ENCODE measurements around the gene ARHGEF11. TPM values are rescaled to one million over a fixed set of nuclear protein-coding genes. Genes with fewer than 3 reads are reported as not detected.

ARHGEF11 gene
- total and polyA plus RNA-seq, 2 of the 4 experiments (the other 2 are of a cell fraction): 16.8 to 17.2 TPM

DNA sequence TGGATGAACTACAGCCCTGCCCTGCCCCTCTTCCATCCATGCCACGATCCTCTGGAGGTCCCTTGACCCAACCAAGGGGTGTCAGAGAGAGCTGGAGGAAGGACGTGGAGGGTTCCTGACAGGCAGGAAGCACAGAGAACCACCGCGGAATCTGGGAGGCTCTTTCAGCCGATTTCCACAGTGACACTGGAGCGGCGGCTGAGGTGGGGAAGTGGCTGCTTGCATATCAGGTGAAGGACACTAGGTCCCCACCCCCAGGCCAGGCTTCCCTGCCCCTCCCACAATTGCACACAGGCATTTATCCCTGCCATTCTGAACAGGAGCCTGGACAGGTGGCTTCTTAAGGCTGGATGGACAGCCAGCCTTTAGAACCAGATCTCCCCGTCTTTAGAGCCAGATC is 107.7 kb downstream of the ARHGEF11 start:
- H4K91ac ChIP-seq (ENCODE audit: insufficient read depth, low read depth, low read length): no peak overlapping the region
- no peak overlapping the region for H3K4me2 ChIP-seq (ENCODE audit: low read depth, low read length)
- 100% methylated on average over 1 of the region's 8 CpGs; no CpG with 5 or more reads in 1 of the 2 experiments for WGBS, 2 experiments (ENCODE audit: extremely low coverage in 2 of 2, insufficient read length in 1 of 2)
- H3K23ac ChIP-seq (ENCODE audit: low read depth, low read length): no peak overlapping the region
- H3K9ac ChIP-seq (ENCODE audit: low read depth, low read length): no peak overlapping the region
- dilution Hi-C loops (cut with HindIII; ENCODE audit: low sequenced_read_pairs, unreplicated experiment): no loop called here
- H3K9me1 ChIP-seq (ENCODE audit: insufficient read depth, low read length): peaks cover 4% of the 10 kb centered on the region; the same call in 1 of the 2 replicates
- TF ChIP-seq SMC3 (IDR thresholded peaks at IDR 0.05; ENCODE audit: low read depth, low read length) (no peak), RAD21 (IDR thresholded peaks at IDR 0.05; ENCODE audit: low read length) (no peak), RFX5 (IDR thresholded peaks at IDR 0.05; ENCODE audit: low read depth, low read length) (no peak), POLR2A (IDR thresholded peaks at IDR 0.05; ENCODE audit: low read depth, low read length) (no peak), BHLHE40 (IDR thresholded peaks at IDR 0.05; ENCODE audit: low read depth, low read length) (no peak), MXI1 (IDR thresholded peaks at IDR 0.05; ENCODE audit: borderline replicate concordance, low read depth, low read length) (no peak), USF2 (IDR thresholded peaks at IDR 0.05; ENCODE audit: low read depth, low read length) (no peak), FOS (IDR thresholded peaks at IDR 0.05; ENCODE audit: low read depth, low read length) (no peak), CHD1 (IDR thresholded peaks at IDR 0.05; ENCODE audit: low read depth, low read length) (no peak), MAZ (IDR thresholded peaks at IDR 0.05; ENCODE audit: borderline replicate concordance, low read depth, low read length) (no peak), NFE2L2 (IDR thresholded peaks at IDR 0.05; ENCODE audit: low read depth, low read length) (no peak), CTCF (conservative IDR thresholded peaks at IDR 0.05; ENCODE audit: low read depth, low read length) (no peak), CEBPB (IDR thresholded peaks at IDR 0.05; ENCODE audit: low read depth, low read length) (no peak), MAFK (IDR thresholded peaks at IDR 0.05; ENCODE audit: low read depth, low read length) (no peak), RCOR1 (IDR thresholded peaks at IDR 0.05; ENCODE audit: insufficient replicate concordance, low read length) (no peak)
- TF ChIP-seq, protein P1, sequence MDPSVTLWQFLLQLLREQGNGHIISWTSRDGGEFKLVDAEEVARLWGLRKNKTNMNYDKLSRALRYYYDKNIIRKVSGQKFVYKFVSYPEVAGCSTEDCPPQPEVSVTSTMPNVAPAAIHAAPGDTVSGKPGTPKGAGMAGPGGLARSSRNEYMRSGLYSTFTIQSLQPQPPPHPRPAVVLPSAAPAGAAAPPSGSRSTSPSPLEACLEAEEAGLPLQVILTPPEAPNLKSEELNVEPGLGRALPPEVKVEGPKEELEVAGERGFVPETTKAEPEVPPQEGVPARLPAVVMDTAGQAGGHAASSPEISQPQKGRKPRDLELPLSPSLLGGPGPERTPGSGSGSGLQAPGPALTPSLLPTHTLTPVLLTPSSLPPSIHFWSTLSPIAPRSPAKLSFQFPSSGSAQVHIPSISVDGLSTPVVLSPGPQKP (IDR thresholded peaks at IDR 0.05; ENCODE audit: borderline replicate concordance, low read depth, low read length): no peak
- in situ Hi-C loops (cut with MboI; ENCODE audit: low sequenced_read_pairs): no loop called here
- no peak overlapping the region for H4K5ac ChIP-seq (ENCODE audit: low read depth, low read length)
- H3K27me3 ChIP-seq (ENCODE audit: control insufficient read depth, insufficient read depth, low read length): no peaks in the 10 kb centered on the region
- CTCF ChIA-PET: interaction anchor here (0.9 kb wide), 1 partner anchor 11 kb away, joined by 3 read pairs; no protein-coding TSS in a partner anchor
- no peaks in the 10 kb centered on the region for H3K79me1 ChIP-seq (ENCODE audit: low read depth in 1 of 2, low read length in 2 of 2)
- H3K18ac ChIP-seq (ENCODE audit: low read depth, low read length): no peak overlapping the region
- intact Hi-C loops (cut with micrococcal nuclease): no loop called here
- H2BK5ac ChIP-seq (ENCODE audit: low read depth, low read length, poor library complexity, severe bottlenecking): no peak overlapping the region
- no peak overlapping the region for H4K8ac ChIP-seq (ENCODE audit: low read depth in 2 of 2, low read length in 2 of 2)
- no peaks in the 10 kb centered on the region for H3K4me1 ChIP-seq (ENCODE audit: control insufficient read depth, insufficient read depth, low read length)
- H3K4ac ChIP-seq (ENCODE audit: low read depth, low read length): no peak overlapping the region
- ATAC-seq (ENCODE audit: low read depth): no peak
- H3K56ac ChIP-seq (ENCODE audit: extremely low read depth, insufficient read depth, low read length): no peak overlapping the region
- no peak for DNase-seq
- no peak overlapping the region for H3K14ac ChIP-seq (replicated peaks; ENCODE audit: low read depth, low read length)
- POLR2A ChIA-PET (ENCODE audit: unreplicated experiment): no interaction called here
- H4K20me1 ChIP-seq (ENCODE audit: insufficient read depth, low read length): no peaks in the 10 kb centered on the region
- no peak overlapping the region for H2AK9ac ChIP-seq (replicated peaks; ENCODE audit: low read depth, low read length, poor library complexity)
- no TSS peak for BruUV-seq (replicated peaks)
- H2BK15ac ChIP-seq (ENCODE audit: low read depth, low read length): no peak overlapping the region
- H3K4me3 ChIP-seq (ENCODE audit: insufficient read depth, low read depth, low read length): no peak overlapping the region
- no peak overlapping the region for H2BK120ac ChIP-seq (ENCODE audit: low read depth, low read length)
- H2AFZ ChIP-seq (replicated peaks; ENCODE audit: low read length, poor library complexity): no peak overlapping the region
- H3K36me3 ChIP-seq (ENCODE audit: control insufficient read depth, insufficient read depth, low read length): peaks cover 66% of the 10 kb centered on the region
- H3K27ac ChIP-seq (ENCODE audit: insufficient read depth, low read length): no peak overlapping the region
- no peak overlapping the region for H2BK20ac ChIP-seq (ENCODE audit: low read depth, low read length)
- no peak overlapping the region for H2AK5ac ChIP-seq (ENCODE audit: low read depth, low read length)
- H3K9me3 ChIP-seq (ENCODE audit: control insufficient read depth, insufficient read depth, low read length): no peaks in the 10 kb centered on the region

Data from IMR-90 (cell line).